ENCODE results near the gene SRRM3. TPM values are rescaled to one million over a fixed set of nuclear protein-coding genes. Genes with fewer than 3 reads are reported as not detected.

Gene SRRM3
- total and polyA plus RNA-seq, 9 of the 15 experiments (the other 6 are each of a cell fraction or from before 2014, with no cell fraction given), result 0.04 to 0.91 (median 0.46) TPM; not detected in 2

DNA sequence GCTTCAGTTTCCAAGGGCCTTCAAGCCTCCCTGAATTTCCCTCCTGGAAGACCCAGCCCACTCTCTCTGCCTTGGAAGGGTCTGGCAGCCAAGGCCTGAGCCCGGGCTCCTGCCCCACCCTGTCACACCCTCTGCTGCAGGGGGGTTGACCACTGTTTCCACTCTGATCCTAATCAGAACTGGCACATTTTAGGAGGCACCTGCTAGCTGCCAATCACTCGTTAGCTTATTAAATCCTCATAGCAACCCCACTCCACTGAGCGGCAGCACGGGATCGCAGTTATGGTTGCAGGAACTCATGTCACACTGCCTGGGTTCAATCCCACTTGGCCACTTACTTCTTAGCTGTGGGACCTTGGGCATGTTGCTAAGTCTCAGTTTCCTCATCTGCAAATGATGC, 113.7 kb downstream of the SRRM3 start:
- BruUV-seq (replicated peaks), result no TSS peak
- Histone ChIP-seq H3K27me3 (ENCODE audit: control insufficient read depth in 2 of 2, insufficient read depth in 2 of 2, low read length in 2 of 2) (no peaks in the 10 kb centered on the region), H4K20me1 (replicated peaks; ENCODE audit: control insufficient read depth, insufficient read depth, low read length) (no peaks in the 10 kb centered on the region), H2AFZ (ENCODE audit: low read depth, low read length) (no peak overlapping the region), H3K4me1 (replicated peaks in 1 of 2; ENCODE audit: control insufficient read depth in 2 of 2, insufficient read depth in 2 of 2, low read length in 2 of 2) (peaks cover 28 to 45% of the 10 kb centered on the region in 2 experiments; a peak in 4 of 5 replicates), H3K9ac (ENCODE audit: insufficient read depth in 1 of 2, low read depth in 2 of 2, low read length in 2 of 2) (peak overlapping the region in 1 of 2 experiments; percentile 77; a peak in 2 of 4 replicates), H3K9me1 (ENCODE audit: control insufficient read depth, insufficient read depth, low read length) (no peaks in the 10 kb centered on the region), H3K4me3 (no peak overlapping the region), H3K79me2 (ENCODE audit: control insufficient read depth, insufficient read depth, low read length) (peaks cover 17% of the 10 kb centered on the region), H3K36me3 (ENCODE audit: control insufficient read depth, insufficient read depth, low read length) (no peaks in the 10 kb centered on the region; the same call in 2 of the 3 replicates), H3K27ac (ENCODE audit: extremely low read depth, low read depth, low read length) (no peak overlapping the region), H3K9me3 (replicated peaks; ENCODE audit: control insufficient read depth, insufficient read depth, low read depth, low read length) (no peaks in the 10 kb centered on the region), H3K4me2 (ENCODE audit: insufficient read depth, low read length) (no peak overlapping the region)
- ATAC-seq (no peak), DNase-seq (ENCODE audit: extremely low read depth in 1 of 4, low spot score in 3 of 4) (peak in 2 of 4 experiments; percentile 47 to 50), FAIRE-seq (no peak)
- 27% methylated on average over 5 of the region's 5 CpGs for WGBS (ENCODE audit: insufficient coverage, low coverage, missing lambda C conversion rate)
- ChIA-PET CTCF (ENCODE audit: low intra/inter-chr PET ratio) (interaction anchor here (0.7 to 4.1 kb wide), 5 partner anchors 18 to 246 kb away, joined by 3 to 111 read pairs (median 4); no protein-coding TSS in a partner anchor), POLR2A (interaction anchor here (1.1 kb wide), 1 partner anchor 9 kb away, joined by 3 read pairs; no protein-coding TSS in a partner anchor)
- intact Hi-C loops (cut with micrococcal nuclease), result loop anchor here (2.0 kb wide), 1 partner anchor 53 kb away; no protein-coding TSS in a partner anchor
- in situ Hi-C loops (cut with MboI), result no loop called here
- TF ChIP-seq MIER1 (IDR thresholded peaks at IDR 0.05; ENCODE audit: low read depth) (no peak), TRIM28 (IDR thresholded peaks at IDR 0.05) (no peak), E2F6 (IDR thresholded peaks at IDR 0.05; ENCODE audit: borderline replicate concordance in 1 of 2, extremely low read depth in 1 of 2, insufficient read depth in 1 of 2, insufficient read length in 1 of 2, low read depth in 1 of 2, low read length in 1 of 2, poor library complexity in 1 of 2, severe bottlenecking in 1 of 2) (no peak), ZNF584 (CRISPR knock-in tag; IDR thresholded peaks at IDR 0.05; ENCODE audit: low read depth) (no peak), ASH1L (IDR thresholded peaks at IDR 0.05; ENCODE audit: borderline replicate concordance, low read depth, partially characterized antibody) (no peak), ZNF589 (CRISPR knock-in tag; IDR thresholded peaks at IDR 0.05; ENCODE audit: low read depth) (no peak), THAP12 (CRISPR knock-in tag; IDR thresholded peaks at IDR 0.05) (peak; percentile 52; the same call in 1 of the 2 replicates), BHLHE40 (IDR thresholded peaks at IDR 0.05; ENCODE audit: low read length) (peak; percentile 25; the same call in 1 of the 2 replicates), REST (IDR thresholded peaks at IDR 0.05; ENCODE audit: borderline replicate concordance) (peak; percentile 41; the same call in 1 of the 2 replicates), REST (CRISPR knock-in tag; IDR thresholded peaks at IDR 0.05; ENCODE audit: low read depth) (no peak)

Measured in K562 (cell line).